WTC11 (cell line): ENCODE measurements around the gene ARHGEF33.

Experiments
- FOXJ3 ChIP-seq: sonication (generic); formaldehyde crosslinking; IDR thresholded peaks from 2 replicates; pipeline ENCODE4 v1.9.0; 2021; ENCODE audit warnings: missing genetic modification reagents, mild to moderate bottlenecking, borderline replicate concordance
- NFYB ChIP-seq: sonication (generic); formaldehyde crosslinking; conservative IDR thresholded peaks from 2 replicates; pipeline ENCODE4 v1.8.0; 2022; ENCODE audit warnings: low read depth, missing genetic modification reagents
- ZNF138 ChIP-seq: sonication (generic); formaldehyde crosslinking; conservative IDR thresholded peaks from 2 replicates; pipeline ENCODE4 v1.8.1; 2022; ENCODE audit warnings: mild to moderate bottlenecking, moderate library complexity, missing genetic modification reagents
- ZNF317 ChIP-seq: sonication (generic); formaldehyde crosslinking; IDR thresholded peaks from 2 replicates; pipeline ENCODE4 v1.8.1; 2023; ENCODE audit warnings: low read depth, mild to moderate bottlenecking, moderate library complexity, missing genetic modification reagents, borderline replicate concordance
- TF ChIP-seq, protein P1 (sequence below): fragments of 200-600 bp; IDR thresholded peaks from 2 replicates; pipeline ENCODE4 v1.8.0; 2022; ENCODE audit warnings: antibody characterized with exemption
- TF ChIP-seq, protein P2 (sequence below): sonication (generic); formaldehyde crosslinking; conservative IDR thresholded peaks from 2 replicates; pipeline ENCODE4 v1.8.1; 2022; ENCODE audit warnings: mild to moderate bottlenecking, missing genetic modification reagents

DNA sequence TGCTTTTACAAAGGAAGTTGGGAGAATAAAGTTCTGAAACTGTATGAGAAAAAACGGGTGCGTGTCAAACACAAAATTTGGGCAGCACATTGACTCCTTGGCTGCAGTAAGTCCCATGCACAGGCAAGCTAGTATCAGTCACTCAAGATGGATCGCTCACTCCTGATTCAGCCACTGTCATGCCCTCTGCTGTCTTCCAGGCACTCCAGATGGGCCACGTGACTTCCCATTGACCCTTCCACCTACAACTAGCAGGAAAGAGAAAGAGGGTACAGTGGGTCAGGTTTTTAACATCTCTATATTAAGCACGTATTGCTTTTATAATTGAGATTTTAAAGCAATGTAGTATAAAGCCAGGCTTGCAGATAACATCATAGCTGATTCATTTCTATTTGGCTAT is 8.6 kb downstream of the ARHGEF33 start:
- TF ChIP-seq, protein P1, sequence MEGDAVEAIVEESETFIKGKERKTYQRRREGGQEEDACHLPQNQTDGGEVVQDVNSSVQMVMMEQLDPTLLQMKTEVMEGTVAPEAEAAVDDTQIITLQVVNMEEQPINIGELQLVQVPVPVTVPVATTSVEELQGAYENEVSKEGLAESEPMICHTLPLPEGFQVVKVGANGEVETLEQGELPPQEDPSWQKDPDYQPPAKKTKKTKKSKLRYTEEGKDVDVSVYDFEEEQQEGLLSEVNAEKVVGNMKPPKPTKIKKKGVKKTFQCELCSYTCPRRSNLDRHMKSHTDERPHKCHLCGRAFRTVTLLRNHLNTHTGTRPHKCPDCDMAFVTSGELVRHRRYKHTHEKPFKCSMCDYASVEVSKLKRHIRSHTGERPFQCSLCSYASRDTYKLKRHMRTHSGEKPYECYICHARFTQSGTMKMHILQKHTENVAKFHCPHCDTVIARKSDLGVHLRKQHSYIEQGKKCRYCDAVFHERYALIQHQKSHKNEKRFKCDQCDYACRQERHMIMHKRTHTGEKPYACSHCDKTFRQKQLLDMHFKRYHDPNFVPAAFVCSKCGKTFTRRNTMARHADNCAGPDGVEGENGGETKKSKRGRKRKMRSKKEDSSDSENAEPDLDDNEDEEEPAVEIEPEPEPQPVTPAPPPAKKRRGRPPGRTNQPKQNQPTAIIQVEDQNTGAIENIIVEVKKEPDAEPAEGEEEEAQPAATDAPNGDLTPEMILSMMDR, result no peak
- no peak for TF ChIP-seq NFYB (CRISPR knock-in tag)
- no peak for TF ChIP-seq FOXJ3 (CRISPR knock-in tag)
- TF ChIP-seq, protein P2, sequence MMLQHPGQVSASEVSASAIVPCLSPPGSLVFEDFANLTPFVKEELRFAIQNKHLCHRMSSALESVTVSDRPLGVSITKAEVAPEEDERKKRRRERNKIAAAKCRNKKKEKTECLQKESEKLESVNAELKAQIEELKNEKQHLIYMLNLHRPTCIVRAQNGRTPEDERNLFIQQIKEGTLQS (CRISPR knock-in tag), result no peak
- no peak for TF ChIP-seq ZNF138 (CRISPR knock-in tag)
- no peak for TF ChIP-seq ZNF317
